T-cell (primary cell): ENCODE results near the gene ALLC. TPM values are rescaled to one million over a fixed set of nuclear protein-coding genes. Genes with fewer than 3 reads are reported as not detected.

Experiments
- ATAC-seq, 4 experiments: fragments of 200-7000 bp in 3 of 4; fragments of 150-1000 bp in 1 of 4; cut with Tn5 transposase; replicated peaks in 1 of 4; 1 replicate in 3 of 4; 2 replicates in 1 of 4; pipeline ENCODE4 v1.10.0; 2021; ENCODE audit warnings: moderate library complexity in 3 of 4, mild to moderate bottlenecking in 2 of 4, moderate number of reproducible peaks in 1 of 4
- CTCF ChIA-PET, 2 donors: fragments of 300-600 bp; sonication (Branson Sonifier 250); formaldehyde crosslinking; loops; one replicate each; lab custom pipeline; 2022; ENCODE audit warnings: antibody characterized with exemption in 2 of 2; lab: Charles Lee
- POLR2A ChIA-PET, 2 donors: fragments of 300-600 bp; sonication (Branson Sonifier 250); formaldehyde crosslinking; loops; one replicate each; lab custom pipeline; 2022; ENCODE audit warnings: antibody characterized with exemption in 2 of 2; lab: Charles Lee
- DNase-seq, 35 experiments: peaks; one replicate each; pipeline versions ENCODE4 v3.0.0 to v3.0.0-alpha.2; 2013 to 2023
- H3K27ac ChIP-seq: one replicate; pipeline ENCODE4 v1.5.1; 2013; ENCODE audit warnings: low read length
- H3K27me3 ChIP-seq, 2 experiments: replicated peaks in 1 of 2; 1 replicate in 1 of 2; 2 replicates in 1 of 2; pipeline versions ENCODE4 v1.6.1 to v1.7.0; 2013; ENCODE audit warnings: low read length in 1 of 2, mixed read lengths in 1 of 2; ENCODE audit not compliant: control insufficient read depth in 2 of 2, insufficient read depth in 2 of 2; ENCODE audit errors: extremely low read depth in 1 of 2
- H3K36me3 ChIP-seq, 2 donors: 1 replicate in 1 of 2; 2 replicates in 1 of 2; pipeline versions ENCODE4 v1.6.1 to v1.7.0; 2013; ENCODE audit warnings: low read length in 1 of 2; ENCODE audit not compliant: control insufficient read depth in 2 of 2, insufficient read depth in 1 of 2; ENCODE audit errors: extremely low read depth in 1 of 2
- H3K4me1 ChIP-seq, 2 experiments: 1 replicate in 1 of 2; 2 replicates in 1 of 2; pipeline versions ENCODE4 v1.6.1 to v1.7.0; 2013; ENCODE audit warnings: low read length in 2 of 2, mixed read lengths in 1 of 2; ENCODE audit not compliant: insufficient read depth in 2 of 2, control insufficient read depth in 1 of 2; ENCODE audit errors: extremely low read depth in 1 of 2
- H3K4me3 ChIP-seq, 2 donors: 1 replicate in 1 of 2; 2 replicates in 1 of 2; pipeline versions ENCODE4 v1.5.1 to v1.7.0; 2013; ENCODE audit warnings: mild to moderate bottlenecking in 2 of 2, low read length in 1 of 2, moderate library complexity in 1 of 2; ENCODE audit not compliant: control insufficient read depth in 1 of 2; ENCODE audit errors: extremely low read depth in 1 of 2
- H3K9me3 ChIP-seq: 2 replicates; pipeline ENCODE4 v1.7.0; 2013
- H3K27ac Mint-ChIP-seq, 2 donors: one replicate each; pipeline ENCODE4 v1.8.0; 2020 to 2021; ENCODE audit warnings: mild to moderate bottlenecking in 2 of 2, mixed read lengths in 2 of 2
- H3K27me3 Mint-ChIP-seq, 2 donors: one replicate each; pipeline ENCODE4 v1.8.0; 2021 to 2022; ENCODE audit warnings: mixed read lengths in 2 of 2
- H3K36me3 Mint-ChIP-seq: one replicate; pipeline ENCODE4 v1.8.0; 2021; ENCODE audit warnings: mixed read lengths
- H3K4me1 Mint-ChIP-seq, 3 donors: one replicate each; pipeline ENCODE4 v1.8.0; 2020 to 2022; ENCODE audit warnings: mixed read lengths in 3 of 3, mild to moderate bottlenecking in 1 of 3
- H3K4me3 Mint-ChIP-seq, 3 donors: one replicate each; pipeline ENCODE4 v1.8.0; 2020 to 2022; ENCODE audit warnings: mild to moderate bottlenecking in 3 of 3, mixed read lengths in 3 of 3, moderate library complexity in 3 of 3
- H3K9me3 Mint-ChIP-seq, 3 donors: one replicate each; pipeline ENCODE4 v1.8.0; 2020 to 2022; ENCODE audit warnings: mixed read lengths in 3 of 3
- WGBS: methylation state at CpG from one replicate; pipeline ENCODE4 v1.1.5; 2013; ENCODE audit warnings: missing lambda C conversion rate; ENCODE audit not compliant: insufficient coverage; 5-methylcytosine and 5-hydroxymethylcytosine counted together
- total RNA-seq, 35 experiments: library from RNA in 6 of 35; stranded (reverse) in 6 of 35; fragments of 120-200 nt in 1 of 35; gene quantifications; one replicate each; pipeline versions ENCODE4 v1.2.1 to v1.2.4 and lab custom pipeline; 2013 to 2026

The ALLC gene
- total RNA-seq, 5 donors from 2014 or later (not counting 1 experiment from before 2014, with no cell fraction given), result not detected

DNA sequence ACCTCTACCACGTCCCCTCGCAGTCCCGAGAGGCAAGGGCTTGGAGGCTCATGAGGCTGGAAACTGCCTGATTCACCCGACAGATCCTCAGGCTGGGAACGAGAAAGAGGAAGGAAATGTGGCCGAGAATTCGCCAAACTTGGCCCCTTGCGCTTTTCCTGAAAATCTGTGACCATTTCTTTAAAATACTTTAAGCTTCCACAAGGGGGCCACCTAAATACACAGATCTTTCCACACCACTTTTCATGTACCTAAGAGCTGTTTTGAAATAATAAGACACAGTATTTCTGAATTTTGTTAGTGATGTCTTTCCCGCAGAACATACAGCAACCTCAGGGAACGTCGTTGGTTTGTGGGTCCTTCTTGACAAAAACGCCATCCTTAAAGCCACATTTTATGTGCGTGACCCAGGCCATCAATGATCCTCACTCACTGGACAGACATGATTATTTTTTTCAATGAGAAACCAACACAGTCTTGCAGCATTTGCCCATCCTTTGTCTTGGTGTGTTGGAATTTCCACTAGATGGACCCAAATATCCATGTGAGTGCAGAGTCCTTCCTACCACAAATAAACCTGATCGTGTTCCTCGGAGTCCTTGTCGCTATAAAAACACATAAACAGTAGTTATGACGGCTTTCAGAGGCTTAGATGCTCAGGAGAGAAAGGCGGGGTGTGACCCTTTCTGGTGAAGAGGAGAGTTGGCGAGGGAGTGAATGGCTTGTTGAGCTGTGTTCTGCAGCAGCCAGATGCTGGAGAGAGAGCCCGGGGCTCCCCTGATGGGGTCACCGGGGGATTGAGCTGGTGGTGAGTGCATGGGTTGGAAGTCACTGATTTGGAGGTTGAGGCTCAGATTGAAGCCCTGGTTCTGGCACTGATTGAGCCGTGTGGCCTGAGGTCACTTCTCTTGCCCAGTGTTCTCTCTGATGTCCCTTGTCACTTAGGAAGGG is 70.4 kb downstream of the ALLC start:
- Mint-ChIP-seq H3K27me3 (peaks cover 26 to 28% of the 10 kb centered on the region in 2 donors), H3K36me3 (no peaks in the 10 kb centered on the region), H3K27ac (no peak overlapping the region), H3K9me3 (no peaks in the 10 kb centered on the region), H3K4me1 (no peaks in the 10 kb centered on the region), H3K4me3 (no peak overlapping the region)
- H3K36me3 ChIP-seq, result no peaks in the 10 kb centered on the region
- DNase-seq (peak in 1 of 35 experiments; percentile 11), ATAC-seq (no peak)
- no peaks in the 10 kb centered on the region for H3K4me1 ChIP-seq
- ChIA-PET CTCF (interaction anchor here in 1 of 2 donors (0.7 to 1.4 kb wide), 2 partner anchors 52 to 1604 kb away, joined by 3 to 8 read pairs; no protein-coding TSS in a partner anchor), POLR2A (interaction anchor here in 1 of 2 donors (0.6 kb wide), 1 partner anchor 1523 kb away, joined by 3 read pairs; no protein-coding TSS in a partner anchor)
- WGBS, result 79% methylated on average over 5 of the region's 22 CpGs
- peaks cover 0 to 37% of the 10 kb centered on the region in 2 experiments for H3K27me3 ChIP-seq
- no peak overlapping the region for H3K27ac ChIP-seq
- no peaks in the 10 kb centered on the region for H3K9me3 ChIP-seq
- no peak overlapping the region for H3K4me3 ChIP-seq

DNA sequence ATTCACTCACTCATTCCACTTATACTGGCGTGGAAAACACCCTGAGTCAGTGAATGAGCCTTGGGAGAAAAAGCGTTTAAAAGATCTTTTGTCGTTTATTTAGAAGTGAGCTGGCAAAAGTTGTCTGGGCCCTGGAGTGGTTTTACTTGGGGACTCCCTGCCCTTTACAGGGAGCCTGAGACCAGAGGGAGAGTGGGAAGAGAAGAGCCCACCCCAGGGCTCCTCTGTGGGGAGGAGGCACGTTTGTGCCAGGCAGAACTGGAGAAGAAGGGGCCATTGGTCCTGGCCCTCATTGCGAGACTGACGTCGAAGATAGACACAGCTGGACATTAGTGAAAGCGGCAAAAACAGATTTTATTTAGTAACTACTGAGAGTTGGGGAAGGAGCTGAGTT is 71.1 kb downstream of the ALLC start:
- no peak overlapping the region for H3K27ac Mint-ChIP-seq

DNA sequence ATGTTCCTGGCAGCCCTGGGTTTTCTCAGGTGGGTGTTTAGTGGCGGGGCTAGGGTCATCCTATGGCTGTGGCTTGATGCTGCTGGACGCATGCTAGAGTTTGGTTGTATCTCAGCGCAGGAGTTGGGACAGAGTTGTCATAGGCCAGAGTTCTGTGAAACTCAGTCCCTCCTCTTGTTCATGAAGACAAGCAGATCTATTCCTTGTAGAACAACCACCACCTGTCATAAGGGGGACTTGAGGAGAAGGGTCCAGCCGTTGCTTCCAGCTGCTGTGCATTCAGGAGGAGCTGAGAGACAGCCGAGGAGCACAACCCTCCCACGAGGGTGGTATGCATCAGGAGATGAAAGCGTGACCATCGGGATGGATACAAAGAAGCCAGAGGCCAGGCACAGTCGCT is 71.8 kb downstream of the ALLC start:
- Histone ChIP-seq H3K36me3 (no peaks in the 10 kb centered on the region), H3K4me1 (no peaks in the 10 kb centered on the region), H3K27me3 (peaks cover 0 to 33% of the 10 kb centered on the region in 2 experiments), H3K27ac (no peak overlapping the region), H3K9me3 (no peaks in the 10 kb centered on the region), H3K4me3 (no peak overlapping the region)
- WGBS, result 79% methylated on average over 5 of the region's 9 CpGs
- peaks cover 21 to 32% of the 10 kb centered on the region in 2 donors for H3K27me3 Mint-ChIP-seq
- ChIA-PET CTCF (interaction anchor here in 1 of 2 donors (0.8 kb wide), 1 partner anchor 9 kb away, joined by 4 read pairs; no protein-coding TSS in a partner anchor), POLR2A (no interaction called here)
- H3K36me3 Mint-ChIP-seq, result no peaks in the 10 kb centered on the region
- ATAC-seq (no peak), DNase-seq (no peak)
- no peak overlapping the region for H3K4me3 Mint-ChIP-seq
- no peaks in the 10 kb centered on the region for H3K9me3 Mint-ChIP-seq
- no peaks in the 10 kb centered on the region for H3K4me1 Mint-ChIP-seq
- no peak overlapping the region for H3K27ac Mint-ChIP-seq

More for the DNA sequence above, 71.1 kb downstream of the ALLC start:
- Histone ChIP-seq H3K27me3 (peaks cover 0 to 34% of the 10 kb centered on the region in 2 experiments), H3K9me3 (no peaks in the 10 kb centered on the region), H3K4me1 (no peaks in the 10 kb centered on the region), H3K27ac (no peak overlapping the region), H3K36me3 (no peaks in the 10 kb centered on the region), H3K4me3 (no peak overlapping the region)
- H3K36me3 Mint-ChIP-seq, result no peaks in the 10 kb centered on the region
- POLR2A ChIA-PET, result no interaction called here
- DNase-seq (no peak), ATAC-seq (no peak)
- CTCF ChIA-PET, result interaction anchor here (0.7 to 0.8 kb wide), 2 partner anchors 9 to 1603 kb away, joined by 3 to 4 read pairs; no protein-coding TSS in a partner anchor
- no peak overlapping the region for H3K4me3 Mint-ChIP-seq
- H3K9me3 Mint-ChIP-seq, result no peaks in the 10 kb centered on the region
- peaks cover 24 to 27% of the 10 kb centered on the region in 2 donors for H3K27me3 Mint-ChIP-seq
- H3K4me1 Mint-ChIP-seq, result no peaks in the 10 kb centered on the region
- WGBS, result 81% methylated on average over 5 of the region's 8 CpGs

DNA sequence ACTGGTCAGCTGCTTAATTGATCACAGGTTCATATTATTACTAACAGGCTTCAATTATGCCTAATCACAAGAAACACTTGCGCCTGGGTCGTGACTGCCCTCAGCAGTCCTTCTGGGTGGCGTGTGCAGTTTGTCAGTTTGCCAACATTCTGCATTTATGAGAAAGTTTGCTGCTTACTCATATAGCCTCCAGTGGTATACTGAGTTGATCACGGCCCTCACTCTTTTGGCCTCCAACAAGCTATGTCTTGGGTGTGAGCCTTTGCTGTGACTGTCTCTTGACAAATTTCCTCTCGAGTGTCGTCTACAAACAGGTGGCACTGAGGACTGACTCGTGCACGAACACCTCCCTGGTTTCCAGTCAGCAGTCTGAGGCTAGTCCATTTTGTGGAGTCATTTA is 72.6 kb downstream of the ALLC start:
- Histone ChIP-seq H3K9me3 (no peaks in the 10 kb centered on the region), H3K27ac (no peak overlapping the region), H3K27me3 (peaks cover 0 to 27% of the 10 kb centered on the region in 2 experiments), H3K36me3 (no peaks in the 10 kb centered on the region), H3K4me3 (no peak overlapping the region), H3K4me1 (no peaks in the 10 kb centered on the region)
- H3K27me3 Mint-ChIP-seq, result peaks cover 16 to 27% of the 10 kb centered on the region in 2 donors
- no peaks in the 10 kb centered on the region for H3K4me1 Mint-ChIP-seq
- no peaks in the 10 kb centered on the region for H3K36me3 Mint-ChIP-seq
- CTCF ChIA-PET, result no interaction called here
- H3K4me3 Mint-ChIP-seq, result no peak overlapping the region
- no peaks in the 10 kb centered on the region for H3K9me3 Mint-ChIP-seq
- no peak overlapping the region for H3K27ac Mint-ChIP-seq
- POLR2A ChIA-PET, result no interaction called here
- WGBS, result 78% methylated on average over 8 of the region's 8 CpGs
- ATAC-seq, result no peak
- no peak for DNase-seq

DNA sequence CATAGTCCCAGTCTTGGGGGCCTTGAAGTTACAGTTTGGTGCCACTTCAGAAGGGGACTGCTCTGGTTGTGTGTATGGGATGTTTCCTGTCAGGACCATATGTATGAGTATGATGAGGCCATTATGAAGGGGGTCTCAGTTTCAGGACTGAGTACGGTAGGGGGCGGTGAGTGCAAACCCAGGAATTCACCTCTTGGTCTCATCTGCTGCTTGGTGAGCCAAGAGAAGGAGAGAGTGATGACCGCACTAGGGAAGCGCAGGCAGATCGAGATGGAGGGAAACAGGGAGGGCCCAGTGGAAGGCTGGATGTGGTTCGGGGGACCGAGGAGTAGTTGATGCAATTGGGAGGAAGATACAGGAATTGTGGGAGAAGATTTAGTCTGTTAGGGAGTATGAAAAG is 73.8 kb downstream of the ALLC start:
- Histone ChIP-seq H3K27me3 (peaks cover 0 to 23% of the 10 kb centered on the region in 2 experiments), H3K27ac (no peak overlapping the region), H3K9me3 (no peaks in the 10 kb centered on the region), H3K4me3 (no peak overlapping the region), H3K4me1 (no peaks in the 10 kb centered on the region), H3K36me3 (no peaks in the 10 kb centered on the region)
- POLR2A ChIA-PET, result no interaction called here
- ATAC-seq, result no peak
- CTCF ChIA-PET, result interaction anchor here in 1 of 2 donors (0.5 kb wide), 1 partner anchor 1745 kb away, joined by 4 read pairs; no protein-coding TSS in a partner anchor
- H3K27ac Mint-ChIP-seq, result no peak overlapping the region
- H3K4me1 Mint-ChIP-seq, result no peaks in the 10 kb centered on the region
- WGBS, result 96% methylated on average over 7 of the region's 7 CpGs
- peaks cover 20 to 35% of the 10 kb centered on the region in 2 donors for H3K27me3 Mint-ChIP-seq
- H3K4me3 Mint-ChIP-seq, result no peak overlapping the region
- no peak for DNase-seq
- no peaks in the 10 kb centered on the region for H3K36me3 Mint-ChIP-seq
- no peaks in the 10 kb centered on the region for H3K9me3 Mint-ChIP-seq

DNA sequence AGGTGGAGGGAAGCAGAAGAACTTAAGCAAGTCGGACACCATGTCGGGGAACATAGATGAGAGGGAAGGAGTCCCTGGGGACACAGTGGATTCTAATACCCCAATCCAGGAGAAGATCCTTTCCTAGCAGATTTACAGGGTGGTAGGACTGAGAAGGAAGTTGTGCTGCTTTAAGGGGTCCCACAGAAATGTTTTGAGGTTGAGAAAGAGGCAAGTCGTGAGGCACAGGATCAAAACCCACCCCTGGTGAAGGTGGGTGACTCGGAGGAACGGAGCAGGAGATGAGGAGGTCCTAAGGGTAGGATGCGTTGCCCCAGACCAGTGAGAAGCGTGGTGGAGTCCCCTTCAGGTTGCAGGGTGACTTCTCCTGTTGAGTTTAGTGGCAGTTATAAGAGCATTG is 78.1 kb downstream of the ALLC start:
- Mint-ChIP-seq H3K27ac (no peak overlapping the region), H3K4me1 (no peaks in the 10 kb centered on the region), H3K9me3 (no peaks in the 10 kb centered on the region), H3K36me3 (no peaks in the 10 kb centered on the region), H3K27me3 (peaks cover 7 to 26% of the 10 kb centered on the region in 2 donors), H3K4me3 (no peak overlapping the region)
- H3K4me1 ChIP-seq, result no peaks in the 10 kb centered on the region
- no peak for ATAC-seq
- POLR2A ChIA-PET, result no interaction called here
- no peaks in the 10 kb centered on the region for H3K9me3 ChIP-seq
- CTCF ChIA-PET, result no interaction called here
- no peak for DNase-seq
- no peak overlapping the region for H3K4me3 ChIP-seq
- H3K27me3 ChIP-seq, result peaks cover 0 to 12% of the 10 kb centered on the region in 2 experiments
- 81% methylated on average over 7 of the region's 7 CpGs for WGBS
- H3K36me3 ChIP-seq, result no peaks in the 10 kb centered on the region
- H3K27ac ChIP-seq, result no peak overlapping the region
